WTC11 (cell line): ENCODE data around the gene C20orf204. TPM values are rescaled to one million over a fixed set of nuclear protein-coding genes. Genes with fewer than 3 reads are reported as not detected.

ENCODE experiments used
- ATAC-seq: fragments of 200-7000 bp; cut with Tn5 transposase; 2 replicates; pipeline ENCODE4 v1.10.0; 2021; ENCODE audit warnings: mild to moderate bottlenecking, moderate library complexity
- CTCF ChIA-PET: fragments of 300-600 bp; sonication (Branson Sonifier 250); formaldehyde crosslinking; loops from one replicate; lab custom pipeline; 2021; ENCODE audit warnings: antibody characterized with exemption; lab: Charles Lee
- POLR2A ChIA-PET: fragments of 350-600 bp; sonication (Branson Sonifier 250); formaldehyde crosslinking; loops from one replicate; lab custom pipeline; 2021; ENCODE audit warnings: antibody characterized with exemption; lab: Charles Lee
- DNase-seq: peaks from one replicate; pipeline ENCODE4 v3.0.0; 2021; ENCODE audit warnings: low spot score
- H3K27ac Mint-ChIP-seq: 2 replicates; pipeline ENCODE4 v1.8.0; 2021; ENCODE audit warnings: mixed read lengths
- H3K27me3 Mint-ChIP-seq: 2 replicates; pipeline ENCODE4 v1.8.0; 2021; ENCODE audit warnings: low read depth, mild to moderate bottlenecking, moderate library complexity, mixed read lengths
- H3K36me3 Mint-ChIP-seq: 2 replicates; pipeline ENCODE4 v1.8.0; 2021; ENCODE audit warnings: mixed read lengths
- H3K4me1 Mint-ChIP-seq: 2 replicates; pipeline ENCODE4 v1.8.0; 2022; ENCODE audit warnings: mixed read lengths
- H3K4me3 Mint-ChIP-seq: 2 replicates; pipeline ENCODE4 v1.8.0; 2021; ENCODE audit warnings: mild to moderate bottlenecking, moderate library complexity, mixed read lengths
- H3K9me3 Mint-ChIP-seq: 2 replicates; pipeline ENCODE4 v1.8.0; 2021; ENCODE audit warnings: mixed read lengths
- CBFB ChIP-seq: sonication (generic); formaldehyde crosslinking; IDR thresholded peaks from 2 replicates; pipeline ENCODE4 v1.8.1; 2022; ENCODE audit warnings: mild to moderate bottlenecking, low read depth, missing genetic modification reagents
- CREB1 ChIP-seq: sonication (generic); formaldehyde crosslinking; IDR thresholded peaks from 2 replicates; pipeline ENCODE4 v1.8.0; 2023; ENCODE audit warnings: mild to moderate bottlenecking, missing genetic modification reagents
- E2F4 ChIP-seq: sonication (generic); formaldehyde crosslinking; IDR thresholded peaks from 2 replicates; pipeline ENCODE4 v1.8.1; 2022; ENCODE audit warnings: low read depth, mild to moderate bottlenecking, moderate library complexity, missing genetic modification reagents, borderline replicate concordance
- ELF4 ChIP-seq: sonication (generic); formaldehyde crosslinking; IDR thresholded peaks from 2 replicates; pipeline ENCODE4 v1.8.1; 2022; ENCODE audit warnings: low read depth, mild to moderate bottlenecking, moderate library complexity, missing genetic modification reagents
- ESRRA ChIP-seq: sonication (generic); formaldehyde crosslinking; IDR thresholded peaks from 2 replicates; pipeline ENCODE4 v1.8.1; 2022; ENCODE audit warnings: mild to moderate bottlenecking, missing genetic modification reagents, borderline replicate concordance
- ETV6 ChIP-seq: sonication (generic); formaldehyde crosslinking; IDR thresholded peaks from 2 replicates; pipeline ENCODE4 v1.8.1; 2022; ENCODE audit warnings: mild to moderate bottlenecking, missing genetic modification reagents
- GABPB1 ChIP-seq: sonication (generic); formaldehyde crosslinking; IDR thresholded peaks from 2 replicates; pipeline ENCODE4 v1.8.1; 2023; ENCODE audit warnings: mild to moderate bottlenecking, missing genetic modification reagents
- GRHL2 ChIP-seq: fragments of 250-450 bp; sonication (Bioruptor Pico); IDR thresholded peaks from 2 replicates; pipeline ENCODE4 v1.8.0; 2022; ENCODE audit warnings: mild to moderate bottlenecking, moderate library complexity; ENCODE audit not compliant: insufficient replicate concordance, severe bottlenecking
- JUN ChIP-seq: sonication (generic); formaldehyde crosslinking; IDR thresholded peaks from 2 replicates; pipeline ENCODE4 v1.8.0; 2023; ENCODE audit warnings: mild to moderate bottlenecking, missing genetic modification reagents
- KAT7 ChIP-seq: sonication (generic); formaldehyde crosslinking; IDR thresholded peaks from 2 replicates; pipeline ENCODE4 v1.8.1; 2023; ENCODE audit warnings: missing genetic modification reagents, mild to moderate bottlenecking, borderline replicate concordance
- MAX ChIP-seq: sonication (generic); formaldehyde crosslinking; IDR thresholded peaks from 2 replicates; pipeline ENCODE4 v1.8.0; 2022; ENCODE audit warnings: mild to moderate bottlenecking, missing genetic modification reagents
- MLX ChIP-seq: sonication (generic); formaldehyde crosslinking; IDR thresholded peaks from 2 replicates; pipeline ENCODE4 v1.8.1; 2023; ENCODE audit warnings: mild to moderate bottlenecking, missing genetic modification reagents, moderate library complexity
- PRDM15 ChIP-seq: sonication (generic); formaldehyde crosslinking; IDR thresholded peaks from 2 replicates; pipeline ENCODE4 v1.8.0; 2022; ENCODE audit warnings: missing genetic modification reagents
- SP1 ChIP-seq: sonication (generic); formaldehyde crosslinking; conservative IDR thresholded peaks from 2 replicates; pipeline ENCODE4 v1.8.1; 2022; ENCODE audit warnings: missing genetic modification reagents
- ZBTB21 ChIP-seq: sonication (generic); formaldehyde crosslinking; IDR thresholded peaks from 2 replicates; pipeline ENCODE4 v1.8.1; 2023; ENCODE audit warnings: mild to moderate bottlenecking, missing genetic modification reagents, borderline replicate concordance
- ZNF219 ChIP-seq: sonication (generic); formaldehyde crosslinking; IDR thresholded peaks from 2 replicates; pipeline ENCODE4 v1.8.0; 2023; ENCODE audit warnings: missing genetic modification reagents, mild to moderate bottlenecking, borderline replicate concordance
- ZNF263 ChIP-seq: sonication (generic); formaldehyde crosslinking; IDR thresholded peaks from 2 replicates; pipeline ENCODE4 v1.8.1; 2022; ENCODE audit warnings: low read depth, mild to moderate bottlenecking, moderate library complexity, missing genetic modification reagents
- ZNF281 ChIP-seq: sonication (generic); formaldehyde crosslinking; IDR thresholded peaks from 2 replicates; pipeline ENCODE4 v1.8.0; 2023; ENCODE audit warnings: mild to moderate bottlenecking, missing genetic modification reagents
- ZNF423 ChIP-seq: fragments of 250-450 bp; sonication (Bioruptor Pico); IDR thresholded peaks from 2 replicates; pipeline ENCODE4 v2.1.2; 2022; ENCODE audit warnings: mild to moderate bottlenecking, moderate library complexity
- total RNA-seq: library from RNA; stranded (reverse); gene quantifications from 3 replicates; pipeline ENCODE4 v1.2.3, GENCODE V29; 2021
- TF ChIP-seq, protein P1 (sequence below): sonication (generic); formaldehyde crosslinking; IDR thresholded peaks from 2 replicates; pipeline ENCODE4 v1.8.1; 2023; ENCODE audit warnings: mild to moderate bottlenecking, moderate library complexity, missing genetic modification reagents
- TF ChIP-seq, protein P2 (sequence below): sonication (generic); formaldehyde crosslinking; IDR thresholded peaks from 2 replicates; pipeline ENCODE4 v1.8.1; 2022; ENCODE audit warnings: mild to moderate bottlenecking, moderate library complexity, missing genetic modification reagents

Gene C20orf204
- total RNA-seq, 1 experiment from 2014 or later: 2.1 TPM

GRCh38 chr20:64042054-64042781 lies 6.2 kb downstream of the C20orf204 start:
- ChIA-PET CTCF (interaction anchor here (0.7 to 5.0 kb wide), 3 partner anchors 11 to 62 kb away, joined by 3 to 53 read pairs (median 9); partner anchors contain the start of gene PRPF6), POLR2A (no interaction called here)
- Mint-ChIP-seq H3K9me3 (no peaks in the 10 kb centered on the region), H3K4me3 (peak overlapping the region; percentile 62), H3K27ac (no peak overlapping the region), H3K36me3 (no peaks in the 10 kb centered on the region), H3K4me1 (peaks cover 31% of the 10 kb centered on the region), H3K27me3 (peaks cover 76% of the 10 kb centered on the region)
- ATAC-seq (no peak), DNase-seq (no peak)
- no peak for TF ChIP-seq JUN (CRISPR knock-in tag)
- peak; percentile 72; the same call in 1 of the 2 replicates for TF ChIP-seq ETV6 (CRISPR knock-in tag)
- TF ChIP-seq, protein P1, sequence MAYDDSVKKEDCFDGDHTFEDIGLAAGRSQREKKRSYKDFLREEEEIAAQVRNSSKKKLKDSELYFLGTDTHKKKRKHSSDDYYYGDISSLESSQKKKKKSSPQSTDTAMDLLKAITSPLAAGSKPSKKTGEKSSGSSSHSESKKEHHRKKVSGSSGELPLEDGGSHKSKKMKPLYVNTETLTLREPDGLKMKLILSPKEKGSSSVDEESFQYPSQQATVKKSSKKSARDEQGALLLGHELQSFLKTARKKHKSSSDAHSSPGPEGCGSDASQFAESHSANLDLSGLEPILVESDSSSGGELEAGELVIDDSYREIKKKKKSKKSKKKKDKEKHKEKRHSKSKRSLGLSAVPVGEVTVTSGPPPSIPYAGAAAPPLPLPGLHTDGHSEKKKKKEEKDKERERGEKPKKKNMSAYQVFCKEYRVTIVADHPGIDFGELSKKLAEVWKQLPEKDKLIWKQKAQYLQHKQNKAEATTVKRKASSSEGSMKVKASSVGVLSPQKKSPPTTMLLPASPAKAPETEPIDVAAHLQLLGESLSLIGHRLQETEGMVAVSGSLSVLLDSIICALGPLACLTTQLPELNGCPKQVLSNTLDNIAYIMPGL: 0 out of 2 replicates have a peak, but pooled peaks have one; percentile 17
- 0 out of 2 replicates have a peak, but pooled peaks have one; percentile 20 for TF ChIP-seq ZNF423 (CRISPR knock-in tag)
- TF ChIP-seq MAX (CRISPR knock-in tag): peak; percentile 47; the same call in 1 of the 2 replicates
- TF ChIP-seq, protein P2, sequence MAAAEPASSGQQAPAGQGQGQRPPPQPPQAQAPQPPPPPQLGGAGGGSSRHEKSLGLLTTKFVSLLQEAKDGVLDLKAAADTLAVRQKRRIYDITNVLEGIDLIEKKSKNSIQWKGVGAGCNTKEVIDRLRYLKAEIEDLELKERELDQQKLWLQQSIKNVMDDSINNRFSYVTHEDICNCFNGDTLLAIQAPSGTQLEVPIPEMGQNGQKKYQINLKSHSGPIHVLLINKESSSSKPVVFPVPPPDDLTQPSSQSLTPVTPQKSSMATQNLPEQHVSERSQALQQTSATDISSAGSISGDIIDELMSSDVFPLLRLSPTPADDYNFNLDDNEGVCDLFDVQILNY (CRISPR knock-in tag): no peak
- TF ChIP-seq ZNF219 (CRISPR knock-in tag): no peak
- peak; percentile 48; the same call in 1 of the 2 replicates for TF ChIP-seq GABPB1 (CRISPR knock-in tag)
- no peak for TF ChIP-seq SP1 (CRISPR knock-in tag)
- TF ChIP-seq ELF4: no peak

DNA sequence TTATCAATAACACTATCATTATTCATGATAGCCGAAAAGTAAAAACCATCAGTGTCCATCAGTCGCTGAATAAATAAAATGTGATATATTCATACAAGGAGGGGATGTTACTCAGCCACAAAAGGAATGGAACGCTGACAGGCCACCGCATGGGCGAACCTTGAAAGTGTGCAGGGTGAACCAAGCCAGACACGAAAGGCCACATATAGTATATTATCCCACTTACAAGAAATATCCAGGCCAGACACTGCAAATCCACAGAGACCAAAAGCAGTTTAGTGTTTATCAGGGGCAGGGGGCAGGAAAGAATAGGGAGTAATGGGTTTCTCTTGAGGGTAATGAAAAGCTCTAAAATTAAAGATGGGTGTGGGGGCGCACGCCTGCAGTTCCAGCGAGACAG lies 7.8 kb downstream of the C20orf204 start:
- no peak for DNase-seq
- peaks cover 28% of the 10 kb centered on the region for H3K4me1 Mint-ChIP-seq
- H3K9me3 Mint-ChIP-seq: no peaks in the 10 kb centered on the region
- H3K36me3 Mint-ChIP-seq: no peaks in the 10 kb centered on the region
- POLR2A ChIA-PET: no interaction called here
- CTCF ChIA-PET: interaction anchor here (0.7 to 2.5 kb wide), 5 partner anchors 11 to 100 kb away, joined by 4 to 16 read pairs (median 5); no protein-coding TSS in a partner anchor
- H3K27ac Mint-ChIP-seq: no peak overlapping the region
- no peak for ATAC-seq
- peaks cover 82% of the 10 kb centered on the region for H3K27me3 Mint-ChIP-seq
- H3K4me3 Mint-ChIP-seq: no peak overlapping the region
- no peak for TF ChIP-seq KAT7
- no peak for TF ChIP-seq ESRRA
- TF ChIP-seq ZBTB21 (CRISPR knock-in tag): no peak
- TF ChIP-seq, protein P2 (CRISPR knock-in tag): no peak
- no peak for TF ChIP-seq GRHL2
- TF ChIP-seq PRDM15 (CRISPR knock-in tag): no peak
- TF ChIP-seq E2F4 (CRISPR knock-in tag): no peak
- no peak for TF ChIP-seq ZNF281
- TF ChIP-seq CREB1 (CRISPR knock-in tag): no peak
- no peak for TF ChIP-seq ZNF263 (CRISPR knock-in tag)
- TF ChIP-seq CBFB (CRISPR knock-in tag): no peak
- no peak for TF ChIP-seq MLX (CRISPR knock-in tag)
